Measurements from ENCODE around the gene DGKD.

DGKD gene

GRCh38 chr2:233489666-233490065, 135.4 kb downstream of the DGKD start:
- H3K4me1 ChIP-seq (ENCODE audit: insufficient read depth, low read length): no peaks in the 10 kb centered on the region
- ATAC-seq (ENCODE audit: insufficient read depth, low read depth) (no peak), DNase-seq (no peak)
- H3K9ac ChIP-seq (ENCODE audit: low read depth, low read length): no peak overlapping the region
- H2AFZ ChIP-seq (ENCODE audit: low read depth, low read length): no peak overlapping the region
- H3K4me3 ChIP-seq (ENCODE audit: low read depth in 1 of 2, low read length in 2 of 2): no peak overlapping the region
- H3K27ac ChIP-seq (ENCODE audit: low read length): no peak overlapping the region
- H3K27me3 ChIP-seq (ENCODE audit: insufficient read depth, low read length, poor library complexity): no peaks in the 10 kb centered on the region
- no peaks in the 10 kb centered on the region for H3K79me2 ChIP-seq (ENCODE audit: insufficient read depth, low read length)
- H3K4me2 ChIP-seq (ENCODE audit: insufficient read depth, low read length): no peak overlapping the region
- H3K36me3 ChIP-seq (ENCODE audit: insufficient read depth, low read length): peaks cover 30% of the 10 kb centered on the region; the same call in 1 of the 2 replicates
- TF ChIP-seq CTCF (IDR thresholded peaks at IDR 0.05; ENCODE audit: borderline replicate concordance, extremely low read depth, low read length, poor library complexity, severe bottlenecking) (no peak), EZH2 (IDR thresholded peaks at IDR 0.05; ENCODE audit: borderline replicate concordance, low read depth, low read length, severe bottlenecking) (no peak)
- H4K20me1 ChIP-seq (ENCODE audit: insufficient read depth, low read length): no peaks in the 10 kb centered on the region
- no peaks in the 10 kb centered on the region for H3K9me3 ChIP-seq (ENCODE audit: insufficient read depth, low read length, severe bottlenecking)

- Histone ChIP-seq H3K27ac (ENCODE audit: low read length) (no peak overlapping the region), H3K4me1 (ENCODE audit: insufficient read depth, low read length) (no peaks in the 10 kb centered on the region), H3K4me3 (ENCODE audit: low read depth in 1 of 2, low read length in 2 of 2) (no peak overlapping the region), H3K27me3 (ENCODE audit: insufficient read depth, low read length, poor library complexity) (no peaks in the 10 kb centered on the region), H3K36me3 (ENCODE audit: insufficient read depth, low read length) (peaks cover 24% of the 10 kb centered on the region; the same call in 1 of the 2 replicates), H3K9me3 (ENCODE audit: insufficient read depth, low read length, severe bottlenecking) (no peaks in the 10 kb centered on the region), H3K9ac (ENCODE audit: low read depth, low read length) (no peak overlapping the region), H4K20me1 (ENCODE audit: insufficient read depth, low read length) (no peaks in the 10 kb centered on the region), H3K4me2 (ENCODE audit: insufficient read depth, low read length) (no peak overlapping the region), H2AFZ (ENCODE audit: low read depth, low read length) (no peak overlapping the region), H3K79me2 (ENCODE audit: insufficient read depth, low read length) (no peaks in the 10 kb centered on the region)
- no peak for DNase-seq
- no peak for ATAC-seq (ENCODE audit: insufficient read depth, low read depth)
- no peak for TF ChIP-seq CTCF (IDR thresholded peaks at IDR 0.05; ENCODE audit: borderline replicate concordance, extremely low read depth, low read length, poor library complexity, severe bottlenecking)
- no peak for TF ChIP-seq EZH2 (IDR thresholded peaks at IDR 0.05; ENCODE audit: borderline replicate concordance, low read depth, low read length, severe bottlenecking)
Observed at GRCh38 chr2:233490831-233491230, 136.5 kb downstream of the DGKD start.

GRCh38 chr2:233491326-233491725, 137.0 kb downstream of the DGKD start:
- Histone ChIP-seq H2AFZ (ENCODE audit: low read depth, low read length) (no peak overlapping the region), H3K27ac (ENCODE audit: low read length) (no peak overlapping the region), H3K36me3 (ENCODE audit: insufficient read depth, low read length) (peaks cover 24% of the 10 kb centered on the region; the same call in 1 of the 2 replicates), H3K9me3 (ENCODE audit: insufficient read depth, low read length, severe bottlenecking) (no peaks in the 10 kb centered on the region), H3K4me1 (ENCODE audit: insufficient read depth, low read length) (no peaks in the 10 kb centered on the region), H3K4me2 (ENCODE audit: insufficient read depth, low read length) (no peak overlapping the region), H3K27me3 (ENCODE audit: insufficient read depth, low read length, poor library complexity) (no peaks in the 10 kb centered on the region), H4K20me1 (ENCODE audit: insufficient read depth, low read length) (no peaks in the 10 kb centered on the region), H3K79me2 (ENCODE audit: insufficient read depth, low read length) (no peaks in the 10 kb centered on the region), H3K9ac (ENCODE audit: low read depth, low read length) (no peak overlapping the region), H3K4me3 (ENCODE audit: low read depth in 1 of 2, low read length in 2 of 2) (no peak overlapping the region)
- no peak for ATAC-seq (ENCODE audit: insufficient read depth, low read depth)
- DNase-seq: no peak
- TF ChIP-seq EZH2 (IDR thresholded peaks at IDR 0.05; ENCODE audit: borderline replicate concordance, low read depth, low read length, severe bottlenecking): no peak
- TF ChIP-seq CTCF (IDR thresholded peaks at IDR 0.05; ENCODE audit: borderline replicate concordance, extremely low read depth, low read length, poor library complexity, severe bottlenecking): no peak

- no peak overlapping the region for H2AFZ ChIP-seq (ENCODE audit: low read depth, low read length)
- H3K4me2 ChIP-seq (ENCODE audit: insufficient read depth, low read length): no peak overlapping the region
- no peaks in the 10 kb centered on the region for H3K79me2 ChIP-seq (ENCODE audit: insufficient read depth, low read length)
- no peak overlapping the region for H3K4me3 ChIP-seq (ENCODE audit: low read depth in 1 of 2, low read length in 2 of 2)
- no peaks in the 10 kb centered on the region for H3K4me1 ChIP-seq (ENCODE audit: insufficient read depth, low read length)
- H3K36me3 ChIP-seq (ENCODE audit: insufficient read depth, low read length): peaks cover 26% of the 10 kb centered on the region; the same call in 1 of the 2 replicates
- H3K9ac ChIP-seq (ENCODE audit: low read depth, low read length): no peak overlapping the region
- no peaks in the 10 kb centered on the region for H4K20me1 ChIP-seq (ENCODE audit: insufficient read depth, low read length)
- no peak overlapping the region for H3K27ac ChIP-seq (ENCODE audit: low read length)
- TF ChIP-seq CTCF (IDR thresholded peaks at IDR 0.05; ENCODE audit: borderline replicate concordance, extremely low read depth, low read length, poor library complexity, severe bottlenecking) (no peak), EZH2 (IDR thresholded peaks at IDR 0.05; ENCODE audit: borderline replicate concordance, low read depth, low read length, severe bottlenecking) (no peak)
- H3K27me3 ChIP-seq (ENCODE audit: insufficient read depth, low read length, poor library complexity): no peaks in the 10 kb centered on the region
- DNase-seq (no peak), ATAC-seq (ENCODE audit: insufficient read depth, low read depth) (no peak)
- H3K9me3 ChIP-seq (ENCODE audit: insufficient read depth, low read length, severe bottlenecking): no peaks in the 10 kb centered on the region
Observed at GRCh38 chr2:233492078-233492477, 137.8 kb downstream of the DGKD start.
